AG04449 (cell line): ENCODE measurements around the gene LZTS3.
"Not testable (repeated sequence)": the region's sequence is repeated elsewhere in the genome, so short reads cannot be mapped to it uniquely, and the experiment has no call there.

ENCODE experiments used
- CTCF ChIA-PET: fragments of 350-600 bp; formaldehyde crosslinking; extraction: SDS; loops from one replicate; lab custom pipeline; 2021; ENCODE audit warnings: antibody characterized with exemption; lab: Yijun Ruan, JAX
- POLR2A ChIA-PET: fragments of 400-600, 350-600 bp; formaldehyde crosslinking; extraction: SDS; loops from one replicate; lab custom pipeline; 2020; ENCODE audit warnings: antibody characterized with exemption, inconsistent platforms; lab: Yijun Ruan, JAX
- DNase-seq: peaks from one replicate; pipeline ENCODE4 v3.0.0-alpha.2; 2010; ENCODE audit warnings: low read depth, low spot score
- H3K4me3 ChIP-seq: 2 replicates; pipeline ENCODE4 v1.5.1; 2011; ENCODE audit warnings: low read depth, mild to moderate bottlenecking, control low read depth, low read length
- TF ChIP-seq, protein P1 (sequence below): IDR thresholded peaks from one replicate; pipeline ENCODE4 v1.5.1; 2011; ENCODE audit warnings: mild to moderate bottlenecking, moderate library complexity, low read length, control low read depth, inconsistent platforms; ENCODE audit not compliant: insufficient read depth; ENCODE audit errors: missing control alignments

Gene LZTS3

DNA sequence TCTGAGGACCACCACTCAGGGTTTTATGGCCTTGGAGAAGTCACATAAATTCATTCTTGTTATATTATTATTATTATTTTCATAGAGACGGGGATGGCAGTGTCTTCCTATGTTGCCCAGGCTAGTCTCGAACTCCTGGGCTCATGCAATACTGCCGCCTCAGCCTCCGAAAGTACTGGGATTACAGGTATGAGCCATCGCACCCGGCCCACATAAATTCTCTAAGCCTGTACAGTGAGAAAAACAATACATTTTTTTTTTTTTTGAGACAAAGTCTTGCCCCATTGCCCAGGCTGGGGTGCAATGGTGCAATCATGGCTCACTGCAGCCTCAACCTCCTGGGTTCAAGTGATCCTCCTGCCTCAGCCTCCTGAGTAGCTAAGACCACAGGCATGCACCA, 12.9 kb downstream of the LZTS3 start:
- DNase-seq, result no peak
- TF ChIP-seq, protein P1, sequence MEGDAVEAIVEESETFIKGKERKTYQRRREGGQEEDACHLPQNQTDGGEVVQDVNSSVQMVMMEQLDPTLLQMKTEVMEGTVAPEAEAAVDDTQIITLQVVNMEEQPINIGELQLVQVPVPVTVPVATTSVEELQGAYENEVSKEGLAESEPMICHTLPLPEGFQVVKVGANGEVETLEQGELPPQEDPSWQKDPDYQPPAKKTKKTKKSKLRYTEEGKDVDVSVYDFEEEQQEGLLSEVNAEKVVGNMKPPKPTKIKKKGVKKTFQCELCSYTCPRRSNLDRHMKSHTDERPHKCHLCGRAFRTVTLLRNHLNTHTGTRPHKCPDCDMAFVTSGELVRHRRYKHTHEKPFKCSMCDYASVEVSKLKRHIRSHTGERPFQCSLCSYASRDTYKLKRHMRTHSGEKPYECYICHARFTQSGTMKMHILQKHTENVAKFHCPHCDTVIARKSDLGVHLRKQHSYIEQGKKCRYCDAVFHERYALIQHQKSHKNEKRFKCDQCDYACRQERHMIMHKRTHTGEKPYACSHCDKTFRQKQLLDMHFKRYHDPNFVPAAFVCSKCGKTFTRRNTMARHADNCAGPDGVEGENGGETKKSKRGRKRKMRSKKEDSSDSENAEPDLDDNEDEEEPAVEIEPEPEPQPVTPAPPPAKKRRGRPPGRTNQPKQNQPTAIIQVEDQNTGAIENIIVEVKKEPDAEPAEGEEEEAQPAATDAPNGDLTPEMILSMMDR, result no peak
- ChIA-PET CTCF (interaction anchor here (1.0 to 1.7 kb wide), 3 partner anchors 10 to 107 kb away, joined by 3 to 4 read pairs (median 3); no protein-coding TSS in a partner anchor), POLR2A (no interaction called here)
- H3K4me3 ChIP-seq, result no peak overlapping the region

DNA sequence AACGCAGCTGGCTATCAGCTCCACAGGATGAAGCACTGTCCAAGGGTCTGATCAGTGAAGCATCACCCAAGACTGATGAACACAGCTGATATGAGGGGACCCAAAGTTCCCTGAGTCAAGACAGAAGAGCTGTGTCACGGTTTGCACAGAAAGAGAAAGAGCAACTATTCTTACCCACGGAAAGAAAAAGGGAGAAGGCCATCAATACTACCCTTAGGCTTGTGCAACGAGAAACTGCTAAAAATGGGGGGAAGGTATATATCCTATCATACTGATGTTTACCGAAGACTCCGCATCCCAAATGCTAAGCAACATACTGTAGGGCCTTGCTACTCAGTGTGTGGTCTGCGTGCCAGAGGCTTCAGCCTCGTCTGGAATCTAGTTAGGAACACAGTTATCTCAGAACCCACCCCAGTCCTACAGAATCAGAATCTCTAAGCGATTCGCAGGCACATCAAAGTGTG, 14.3 kb downstream of the LZTS3 start:
- no peak for DNase-seq
- H3K4me3 ChIP-seq, result peak overlapping the region; percentile 82
- POLR2A ChIA-PET, result interaction anchor here (0.5 to 0.6 kb wide), 2 partner anchors 10 to 15 kb away, joined by 3 read pairs; no protein-coding TSS in a partner anchor
- CTCF ChIA-PET, result no interaction called here
- TF ChIP-seq, protein P1, result no peak

DNA sequence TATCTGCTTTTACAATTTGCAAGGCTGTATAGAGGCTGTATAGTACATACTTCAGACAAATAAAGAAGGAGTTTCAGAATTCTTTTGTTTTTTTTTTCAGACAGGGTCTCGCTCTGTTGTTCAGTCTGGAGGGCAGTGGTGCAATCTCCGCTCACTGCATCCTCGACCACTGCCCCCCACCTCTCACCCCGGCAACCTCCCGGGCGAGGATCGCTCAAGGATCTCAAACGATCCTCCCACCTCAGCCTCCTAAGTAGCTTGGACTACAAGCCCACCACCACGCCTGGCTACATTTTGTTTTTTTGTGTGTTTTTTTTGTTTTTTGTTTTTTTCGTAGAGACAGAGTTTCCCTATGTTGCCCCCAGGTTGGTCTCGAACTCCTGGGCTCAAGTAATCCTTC, 15.5 kb downstream of the LZTS3 start:
- H3K4me3 ChIP-seq, result peak overlapping the region; percentile 25
- no peak for DNase-seq
- ChIA-PET POLR2A (no interaction called here), CTCF (no interaction called here)
- TF ChIP-seq, protein P1, result no peak

DNA sequence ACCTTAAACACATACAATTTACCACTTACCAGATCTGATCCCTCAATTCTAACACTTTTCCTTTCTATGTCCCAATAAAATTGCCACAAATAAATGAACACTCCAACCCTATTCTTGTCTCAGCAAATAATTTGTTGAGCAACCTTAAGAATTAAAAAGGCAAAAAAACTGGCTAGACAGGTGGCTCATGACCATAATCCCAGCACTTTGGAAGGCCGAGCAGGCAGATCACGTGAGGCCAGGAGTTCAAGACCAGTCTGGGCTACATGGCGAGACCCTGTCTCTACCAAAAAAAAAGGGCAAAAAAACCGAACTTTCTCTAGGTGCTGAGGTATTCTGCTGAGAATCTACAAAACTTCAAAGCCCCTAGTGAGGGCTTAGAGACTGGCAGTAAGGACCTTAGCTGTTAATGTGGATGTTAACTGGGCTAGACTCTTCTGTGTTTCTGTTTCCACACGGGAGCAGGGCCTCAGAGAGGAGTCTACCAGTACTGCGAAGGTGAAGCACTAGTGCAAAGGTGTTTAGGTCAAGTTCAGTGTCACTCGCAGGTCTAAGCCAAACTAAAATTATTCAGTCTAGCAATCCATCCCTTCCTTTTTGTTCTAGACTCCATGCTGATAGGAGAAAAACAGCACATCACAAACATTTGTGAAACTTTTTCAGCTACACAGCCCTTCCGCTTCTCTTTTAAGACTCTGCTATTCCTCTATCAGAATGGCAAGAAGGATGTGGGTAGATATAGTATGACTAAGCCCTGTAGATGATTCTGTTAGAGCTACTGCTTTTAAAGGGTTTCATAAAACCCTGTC, 16.3 kb downstream of the LZTS3 start:
- H3K4me3 ChIP-seq, result no peak overlapping the region
- POLR2A ChIA-PET, result no interaction called here
- CTCF ChIA-PET, result interaction anchor here (0.7 kb wide), 1 partner anchor 9 kb away, joined by 3 read pairs; no protein-coding TSS in a partner anchor
- TF ChIP-seq, protein P1, result no peak
- no peak for DNase-seq

DNA sequence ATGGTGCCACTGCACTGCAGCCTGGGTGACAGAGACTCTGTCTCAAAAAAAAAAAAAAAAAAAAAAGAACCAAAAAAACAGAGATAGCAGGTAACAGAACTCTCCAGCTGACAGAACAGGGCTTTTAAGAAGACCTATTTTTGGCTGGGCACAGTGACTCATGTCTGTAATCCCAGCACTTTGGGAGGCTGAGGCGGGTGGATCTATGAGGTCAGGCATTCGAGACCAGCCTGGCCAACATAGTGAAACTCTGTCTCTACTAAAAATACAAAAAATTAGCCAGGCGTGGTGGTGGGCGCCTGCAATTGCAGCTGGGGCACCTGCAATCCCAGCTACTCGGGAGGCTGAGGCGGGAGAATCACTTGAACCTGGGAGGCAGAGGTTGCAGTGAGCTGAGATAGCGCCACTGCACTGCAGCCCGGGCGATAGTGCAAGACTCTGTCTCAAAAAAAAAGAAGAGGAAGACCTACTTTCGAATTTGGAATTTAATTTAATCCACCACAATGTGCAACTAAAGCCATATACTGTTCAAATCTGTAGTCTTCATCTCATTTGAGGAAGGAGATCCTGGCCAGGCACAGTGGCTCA, 21.2 kb downstream of the LZTS3 start:
- DNase-seq, CTCF ChIA-PET, H3K4me3 ChIP-seq, POLR2A ChIA-PET: not testable (repeated sequence)

DNA sequence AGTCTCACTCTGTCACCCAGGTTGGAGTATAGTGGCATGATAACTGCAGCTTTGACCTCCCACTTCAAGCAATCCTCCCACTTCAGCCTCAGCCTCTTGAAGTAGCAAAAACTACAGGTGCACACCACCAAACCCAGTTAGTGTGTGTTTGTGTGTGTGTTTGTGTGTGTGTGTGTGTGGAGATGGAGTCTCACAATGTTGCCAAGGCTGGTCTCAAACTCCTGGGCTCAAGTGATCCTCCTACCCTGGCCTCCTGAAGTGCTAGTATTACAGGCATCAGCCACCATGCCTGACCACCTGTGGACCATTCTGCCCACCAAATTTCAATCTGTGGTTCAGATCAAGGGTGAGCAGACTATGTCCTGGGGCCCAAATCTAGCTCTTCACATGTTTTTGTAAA, 22.4 kb downstream of the LZTS3 start:
- POLR2A ChIA-PET, result no interaction called here
- H3K4me3 ChIP-seq, result no peak overlapping the region
- CTCF ChIA-PET, result interaction anchor here (0.9 to 1.6 kb wide), 3 partner anchors 9 to 36 kb away, joined by 3 to 4 read pairs (median 3); partner anchors contain the start of genes FASTKD5 and UBOX5
- no peak for DNase-seq
- TF ChIP-seq, protein P1, result no peak
